GM12872 (cell line): Measurements from ENCODE around the gene PCBP3.

Experiments used
- CTCF ChIP-seq: IDR thresholded peaks from 3 replicates; pipeline ENCODE4 v1.5.1; 2011; ENCODE audit warnings: low read depth, mild to moderate bottlenecking, low read length, moderate library complexity; ENCODE audit not compliant: insufficient read depth

The PCBP3 gene

GRCh38 chr21:45954921-45955320, 311.4 kb downstream of the PCBP3 start:
- TF ChIP-seq CTCF: no peak

GRCh38 chr21:45957551-45957950, 314.0 kb downstream of the PCBP3 start:
- TF ChIP-seq CTCF: no peak

GRCh38 chr21:45957981-45958600, 314.6 kb downstream of the PCBP3 start:
- TF ChIP-seq CTCF: no peak

- no peak for TF ChIP-seq CTCF
Observed at GRCh38 chr21:45959182-45959581, 315.7 kb downstream of the PCBP3 start.

GRCh38 chr21:45959779-45960390, 316.4 kb downstream of the PCBP3 start:
- TF ChIP-seq CTCF: no peak

- TF ChIP-seq CTCF: no peak
Observed at GRCh38 chr21:45962531-45963231, 319.2 kb downstream of the PCBP3 start.

- no peak for TF ChIP-seq CTCF
Observed at GRCh38 chr21:45963232-45963570, 319.7 kb downstream of the PCBP3 start.
